H4 (cell line): ENCODE data around the gene TLE6. TPM values are rescaled to one million over a fixed set of nuclear protein-coding genes. Genes with fewer than 3 reads are reported as not detected.
"Not testable (repeated sequence)": the region's sequence is repeated elsewhere in the genome, so short reads cannot be mapped to it uniquely, and the experiment has no call there.

Experiments used
- DNase-seq: peaks from one replicate; pipeline ENCODE4 v3.0.0-alpha.2; 2015; ENCODE audit warnings: low spot score
- total RNA-seq: library from RNA; depleted of rRNA; stranded (reverse); fragments of >200 nt; shearing (Covaris generic); gene quantifications from 2 replicates; pipeline ENCODE4 v1.2.3, GENCODE V29; 2014

The TLE6 gene
- total RNA-seq, 1 experiment from 2014 or later = 2.7 TPM

GRCh38 chr19:3028305-3029064, 51.1 kb downstream of the TLE6 start:
- DNase-seq = no peak

- no peak for DNase-seq
These were observed 51.9 kb downstream of the TLE6 start, which contains the start of gene TLE2 for GRCh38 chr19:3029065-3029923. Gene TLE2, minus strand, starts transcription at chr19:3029280. Its CDS starts 376 bp downstream, at chr19:3028904.

GRCh38 chr19:3031607-3031867, 54.2 kb downstream of the TLE6 start:
- no peak for DNase-seq

- DNase-seq = no peak
These were observed 56.4 kb downstream of the TLE6 start for GRCh38 chr19:3033595-3034405.

GRCh38 chr19:3034406-3034655, 57.0 kb downstream of the TLE6 start:
- no peak for DNase-seq

- peak; percentile 67 for DNase-seq
These were observed 57.5 kb downstream of the TLE6 start for GRCh38 chr19:3034656-3035541.

- DNase-seq = peak; percentile 99
These were observed 58.3 kb downstream of the TLE6 start for GRCh38 chr19:3035542-3036118.

- DNase-seq = peak; percentile 82
These were observed 59.0 kb downstream of the TLE6 start for GRCh38 chr19:3036119-3036976.

- not testable (repeated sequence) for DNase-seq
These were observed 59.7 kb downstream of the TLE6 start for GRCh38 chr19:3036977-3037544.

- DNase-seq = no peak
These were observed 60.9 kb downstream of the TLE6 start for GRCh38 chr19:3038214-3038613.

- DNase-seq = no peak
These were observed 61.8 kb downstream of the TLE6 start for GRCh38 chr19:3039125-3039524.

- no peak for DNase-seq
These were observed 62.3 kb downstream of the TLE6 start for GRCh38 chr19:3039641-3040077.

GRCh38 chr19:3041327-3041726, 64.0 kb downstream of the TLE6 start:
- DNase-seq = no peak

- no peak for DNase-seq
These were observed 64.6 kb downstream of the TLE6 start for GRCh38 chr19:3041761-3042620.

- no peak for DNase-seq
These were observed 65.4 kb downstream of the TLE6 start for GRCh38 chr19:3042621-3043267.
